Activated T-helper 17 cell treated with anti-CD3 and anti-CD28 coated beads, Interleukin-2, amount 50 U/mL, for 72 hours (primary cell): ENCODE measurements around the gene TACR2. TPM values are rescaled to one million over a fixed set of nuclear protein-coding genes. Genes with fewer than 3 reads are reported as not detected.
"Not testable (repeated sequence)": the region's sequence is repeated elsewhere in the genome, so short reads cannot be mapped to it uniquely, and the experiment has no call there.

Experiments used
- ATAC-seq: fragments of 150-1000 bp; cut with Tn5 transposase; replicated peaks from 2 replicates; pipeline ENCODE4 v1.10.0; 2021; ENCODE audit warnings: mild to moderate bottlenecking, moderate library complexity
- H3K27ac Mint-ChIP-seq: one replicate; pipeline ENCODE4 v1.8.0; 2022; ENCODE audit warnings: mixed read lengths
- H3K27me3 Mint-ChIP-seq: one replicate; pipeline ENCODE4 v1.8.0; 2022; ENCODE audit warnings: mixed read lengths
- H3K36me3 Mint-ChIP-seq: one replicate; pipeline ENCODE4 v1.8.0; 2022; ENCODE audit warnings: low read depth, mild to moderate bottlenecking, mixed read lengths
- H3K4me1 Mint-ChIP-seq: one replicate; pipeline ENCODE4 v1.8.0; 2022; ENCODE audit warnings: mixed read lengths
- H3K4me3 Mint-ChIP-seq: one replicate; pipeline ENCODE4 v1.8.0; 2022; ENCODE audit warnings: mild to moderate bottlenecking, mixed read lengths
- H3K9me3 Mint-ChIP-seq: one replicate; pipeline ENCODE4 v1.8.0; 2022; ENCODE audit warnings: mixed read lengths
- total RNA-seq, 2 donors: library from RNA; stranded (reverse); gene quantifications; one replicate each; pipeline ENCODE4 v1.2.3, GENCODE V29; 2022

TACR2 gene
- total RNA-seq, 2 donors from 2014 or later, result not detected

- ATAC-seq, result peak; percentile 79
- Mint-ChIP-seq H3K4me1 (peaks cover 23% of the 10 kb centered on the region), H3K27me3 (no peaks in the 10 kb centered on the region), H3K27ac (peak overlapping the region; percentile 26), H3K4me3 (peak overlapping the region; percentile 52), H3K9me3 (no peaks in the 10 kb centered on the region), H3K36me3 (no peaks in the 10 kb centered on the region)
Measured at GRCh38 chr10:69456880-69457693, 40.4 kb upstream of the TACR2 start.

GRCh38 chr10:69455006-69455763, 38.5 kb upstream of the TACR2 start:
- H3K9me3 Mint-ChIP-seq, result no peaks in the 10 kb centered on the region
- peak; percentile 20 for ATAC-seq
- H3K27ac Mint-ChIP-seq, result peak overlapping the region; percentile 37
- H3K4me1 Mint-ChIP-seq, result peaks cover 23% of the 10 kb centered on the region
- no peaks in the 10 kb centered on the region for H3K27me3 Mint-ChIP-seq
- no peaks in the 10 kb centered on the region for H3K36me3 Mint-ChIP-seq
- peak overlapping the region; percentile 42 for H3K4me3 Mint-ChIP-seq

- ATAC-seq, result no peak
- peaks cover 28% of the 10 kb centered on the region for H3K4me1 Mint-ChIP-seq
Measured at GRCh38 chr10:69453795-69454194, 37.1 kb upstream of the TACR2 start.

GRCh38 chr10:69452676-69453415, 36.1 kb upstream of the TACR2 start:
- Mint-ChIP-seq H3K4me1 (peaks cover 28% of the 10 kb centered on the region), H3K36me3 (no peaks in the 10 kb centered on the region), H3K27ac (no peak overlapping the region), H3K9me3 (no peaks in the 10 kb centered on the region), H3K27me3 (no peaks in the 10 kb centered on the region), H3K4me3 (peak overlapping the region; percentile 70)
- no peak for ATAC-seq

More at GRCh38 chr10:69453795-69454194, 37.1 kb upstream of the TACR2 start:
- Mint-ChIP-seq H3K4me3 (peak overlapping the region; percentile 1), H3K36me3 (no peaks in the 10 kb centered on the region), H3K9me3 (no peaks in the 10 kb centered on the region), H3K27ac (no peak overlapping the region), H3K27me3 (no peaks in the 10 kb centered on the region)

DNA sequence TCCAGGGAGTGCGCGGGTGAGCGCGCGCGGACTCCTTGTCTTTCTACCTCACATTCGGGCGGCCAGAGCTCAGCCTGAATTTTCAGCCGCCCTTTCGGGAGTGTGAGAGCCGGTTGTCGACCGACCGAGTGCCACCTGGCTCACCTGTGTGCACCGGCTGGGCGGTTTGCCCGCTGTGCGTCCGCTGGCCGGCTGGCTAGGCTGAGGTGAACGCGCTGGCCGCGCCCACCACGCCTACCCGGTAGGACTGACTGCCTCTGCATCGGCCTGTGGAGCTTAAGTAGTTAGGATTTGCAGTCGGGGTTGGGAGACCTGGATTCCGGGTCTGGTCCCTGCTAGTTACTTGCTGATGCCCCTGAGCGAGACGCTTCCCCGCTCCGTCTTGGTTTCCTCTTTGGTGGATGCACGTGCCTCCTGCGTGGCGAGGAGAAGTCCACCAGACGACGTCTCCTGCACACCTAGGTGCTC, 35.1 kb upstream of the TACR2 start:
- Mint-ChIP-seq H3K9me3 (no peaks in the 10 kb centered on the region), H3K4me1 (peaks cover 20% of the 10 kb centered on the region), H3K27ac (no peak overlapping the region), H3K4me3 (peak overlapping the region; percentile 70), H3K27me3 (no peaks in the 10 kb centered on the region), H3K36me3 (no peaks in the 10 kb centered on the region)
- ATAC-seq, result peak; percentile 13

GRCh38 chr10:69451209-69451783, 34.6 kb upstream of the TACR2 start, which contains the start of gene TSPAN15:
Gene TSPAN15, plus strand, starts transcription at chr10:69451465. Its CDS starts 130 bp downstream, at chr10:69451595.
- peaks cover 20% of the 10 kb centered on the region for H3K4me1 Mint-ChIP-seq
- H3K4me3 Mint-ChIP-seq, result peak within 1 kb of the TSS; percentile 70
- no peak within 1 kb of the TSS for H3K27ac Mint-ChIP-seq
- no peaks in the 10 kb centered on the region for H3K9me3 Mint-ChIP-seq
- peak; percentile 94 for ATAC-seq
- no peaks in the 10 kb centered on the region for H3K36me3 Mint-ChIP-seq
- H3K27me3 Mint-ChIP-seq, result no peaks in the 10 kb centered on the region

GRCh38 chr10:69450395-69450794, 33.7 kb upstream of the TACR2 start:
- H3K36me3 Mint-ChIP-seq, H3K9me3 Mint-ChIP-seq, H3K27ac Mint-ChIP-seq, H3K27me3 Mint-ChIP-seq, ATAC-seq: not testable (repeated sequence)
- H3K4me3 Mint-ChIP-seq, result peak overlapping the region; percentile 70
- peaks cover 20% of the 10 kb centered on the region for H3K4me1 Mint-ChIP-seq

DNA sequence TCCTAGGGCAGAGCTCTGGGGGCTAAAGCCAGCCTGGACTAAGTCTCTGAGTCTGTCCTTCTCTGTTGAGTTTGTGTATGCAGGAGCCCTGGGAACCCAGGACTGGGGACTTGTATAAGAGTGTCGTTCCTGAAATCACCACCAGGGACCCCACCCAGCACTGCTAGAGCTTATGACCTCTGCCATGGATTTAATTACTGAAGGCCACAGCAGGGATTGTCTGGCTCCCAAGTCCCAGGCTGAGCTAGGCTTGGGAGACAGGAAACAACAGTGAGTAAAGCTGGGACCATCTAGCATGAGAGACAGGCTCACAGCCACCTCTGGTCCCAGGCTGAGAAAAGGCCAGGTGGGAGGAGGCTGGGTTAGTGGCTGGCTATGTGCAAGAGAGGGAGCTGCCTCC, 33.1 kb upstream of the TACR2 start:
- no peaks in the 10 kb centered on the region for H3K36me3 Mint-ChIP-seq
- H3K27me3 Mint-ChIP-seq, result no peaks in the 10 kb centered on the region
- H3K4me1 Mint-ChIP-seq, result peaks cover 20% of the 10 kb centered on the region
- H3K4me3 Mint-ChIP-seq, result no peak overlapping the region
- peak; percentile 47 for ATAC-seq
- no peaks in the 10 kb centered on the region for H3K9me3 Mint-ChIP-seq
- H3K27ac Mint-ChIP-seq, result peak overlapping the region; percentile 63

DNA sequence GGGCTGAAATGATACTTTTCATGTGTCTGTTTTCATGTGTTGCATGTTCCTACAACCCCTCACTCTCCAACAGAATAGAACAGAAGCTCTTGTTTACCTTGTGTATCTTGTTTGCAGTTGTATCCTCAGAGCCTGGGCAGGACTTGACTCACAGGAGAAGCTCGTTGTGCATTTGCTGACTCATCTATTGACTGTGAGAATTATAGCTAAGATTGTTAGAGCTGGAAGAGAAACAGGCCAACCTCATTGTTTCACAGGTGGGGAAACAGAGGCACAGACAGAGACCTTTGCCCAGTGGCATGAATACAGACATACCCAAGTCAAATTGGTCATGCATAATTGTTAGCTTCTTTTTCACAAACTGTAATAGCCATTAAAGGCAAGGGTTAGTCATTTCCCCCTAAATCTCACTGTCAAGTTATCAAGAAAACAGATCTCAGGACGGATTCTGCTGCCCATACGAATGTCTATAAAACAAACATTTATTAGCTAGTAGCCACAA, 30.0 kb upstream of the TACR2 start:
- H3K9me3 Mint-ChIP-seq, result no peaks in the 10 kb centered on the region

DNA sequence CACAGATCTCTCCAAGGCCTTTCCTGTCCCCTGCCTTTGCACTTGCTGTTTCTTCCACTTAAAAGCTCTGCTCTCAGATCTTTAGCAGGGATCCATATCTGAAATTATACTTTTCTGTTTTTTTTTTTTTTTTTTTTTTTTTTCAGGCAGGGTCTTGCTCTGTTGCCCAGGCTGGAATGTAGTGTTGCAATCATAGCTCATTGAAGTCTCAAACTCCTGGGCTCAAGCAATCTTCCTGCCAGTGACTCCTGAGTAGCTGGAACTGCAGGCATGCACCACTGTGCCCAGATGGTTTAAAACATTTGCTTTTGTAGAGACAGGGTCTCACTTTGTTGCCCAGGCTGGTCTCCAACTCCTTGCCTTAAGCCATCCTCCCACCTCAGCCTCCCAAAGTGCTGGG, 29.5 kb upstream of the TACR2 start:
- Mint-ChIP-seq H3K27me3 (peaks cover 3% of the 10 kb centered on the region), H3K9me3 (no peaks in the 10 kb centered on the region), H3K4me1 (peaks cover 10% of the 10 kb centered on the region), H3K4me3 (no peak overlapping the region), H3K36me3 (no peaks in the 10 kb centered on the region), H3K27ac (no peak overlapping the region)
- no peak for ATAC-seq

More for the DNA sequence above, 30.0 kb upstream of the TACR2 start:
- Mint-ChIP-seq H3K36me3 (no peaks in the 10 kb centered on the region), H3K27me3 (peaks cover 2% of the 10 kb centered on the region), H3K4me1 (peaks cover 10% of the 10 kb centered on the region), H3K27ac (no peak overlapping the region), H3K4me3 (no peak overlapping the region)
- ATAC-seq, result no peak

DNA sequence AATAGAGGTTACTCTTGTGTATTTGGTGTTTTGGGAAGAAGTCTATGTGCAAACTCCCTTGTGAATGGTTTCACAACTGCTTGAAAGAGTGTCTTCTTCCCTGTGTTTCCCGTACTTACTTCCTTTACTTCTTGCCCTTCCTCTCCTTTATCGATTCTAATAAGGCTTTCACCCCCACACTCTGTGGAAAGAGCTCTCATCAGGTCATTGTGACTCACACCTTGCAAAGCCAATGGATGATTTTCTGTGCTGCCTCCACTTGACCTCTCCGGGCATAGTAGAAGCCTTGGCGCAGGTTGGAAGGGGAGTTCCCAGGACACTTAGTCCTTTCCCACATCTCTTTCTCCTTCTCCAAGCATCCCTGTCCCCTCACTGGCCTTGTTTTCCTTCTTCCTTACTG, 28.3 kb upstream of the TACR2 start:
- H3K27ac Mint-ChIP-seq, result no peak overlapping the region
- no peaks in the 10 kb centered on the region for H3K9me3 Mint-ChIP-seq
- H3K27me3 Mint-ChIP-seq, result peaks cover 3% of the 10 kb centered on the region
- H3K36me3 Mint-ChIP-seq, result no peaks in the 10 kb centered on the region
- no peak for ATAC-seq
- peaks cover 5% of the 10 kb centered on the region for H3K4me1 Mint-ChIP-seq
- H3K4me3 Mint-ChIP-seq, result no peak overlapping the region

- Mint-ChIP-seq H3K9me3 (no peaks in the 10 kb centered on the region), H3K27me3 (peaks cover 3% of the 10 kb centered on the region), H3K36me3 (no peaks in the 10 kb centered on the region), H3K4me3 (no peak overlapping the region), H3K27ac (no peak overlapping the region), H3K4me1 (no peaks in the 10 kb centered on the region)
- ATAC-seq, result no peak
Measured at GRCh38 chr10:69443354-69443753, 26.6 kb upstream of the TACR2 start.

GRCh38 chr10:69439813-69440506, 23.2 kb upstream of the TACR2 start:
- Mint-ChIP-seq H3K27ac (no peak overlapping the region), H3K36me3 (no peaks in the 10 kb centered on the region), H3K4me3 (no peak overlapping the region), H3K27me3 (peaks cover 3% of the 10 kb centered on the region), H3K9me3 (no peaks in the 10 kb centered on the region), H3K4me1 (no peaks in the 10 kb centered on the region)
- no peak for ATAC-seq
